Activated CD8-positive, alpha-beta memory T cell treated with anti-CD3 and anti-CD28 coated beads for 36 hours (primary cell): Measurements from ENCODE around the gene IMP4. TPM values are rescaled to one million over a fixed set of nuclear protein-coding genes. Genes with fewer than 3 reads are reported as not detected.

Source experiments
- CTCF ChIA-PET: fragments of 350-600 bp; sonication (Branson Sonifier 250); formaldehyde crosslinking; loops from one replicate; lab custom pipeline; 2021; ENCODE audit warnings: antibody characterized with exemption; lab: Charles Lee
- POLR2A ChIA-PET: fragments of 350-600 bp; sonication (Branson Sonifier 250); formaldehyde crosslinking; loops from one replicate; lab custom pipeline; 2021; ENCODE audit warnings: antibody characterized with exemption; lab: Charles Lee
- total RNA-seq, 2 experiments: library from RNA; stranded (reverse); gene quantifications; one replicate each; pipeline ENCODE4 v1.2.3, GENCODE V29; 2021

The IMP4 gene, protein sequence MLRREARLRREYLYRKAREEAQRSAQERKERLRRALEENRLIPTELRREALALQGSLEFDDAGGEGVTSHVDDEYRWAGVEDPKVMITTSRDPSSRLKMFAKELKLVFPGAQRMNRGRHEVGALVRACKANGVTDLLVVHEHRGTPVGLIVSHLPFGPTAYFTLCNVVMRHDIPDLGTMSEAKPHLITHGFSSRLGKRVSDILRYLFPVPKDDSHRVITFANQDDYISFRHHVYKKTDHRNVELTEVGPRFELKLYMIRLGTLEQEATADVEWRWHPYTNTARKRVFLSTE
- 100 to 1,000 TPM; 238 to 240 TPM for total RNA-seq

DNA sequence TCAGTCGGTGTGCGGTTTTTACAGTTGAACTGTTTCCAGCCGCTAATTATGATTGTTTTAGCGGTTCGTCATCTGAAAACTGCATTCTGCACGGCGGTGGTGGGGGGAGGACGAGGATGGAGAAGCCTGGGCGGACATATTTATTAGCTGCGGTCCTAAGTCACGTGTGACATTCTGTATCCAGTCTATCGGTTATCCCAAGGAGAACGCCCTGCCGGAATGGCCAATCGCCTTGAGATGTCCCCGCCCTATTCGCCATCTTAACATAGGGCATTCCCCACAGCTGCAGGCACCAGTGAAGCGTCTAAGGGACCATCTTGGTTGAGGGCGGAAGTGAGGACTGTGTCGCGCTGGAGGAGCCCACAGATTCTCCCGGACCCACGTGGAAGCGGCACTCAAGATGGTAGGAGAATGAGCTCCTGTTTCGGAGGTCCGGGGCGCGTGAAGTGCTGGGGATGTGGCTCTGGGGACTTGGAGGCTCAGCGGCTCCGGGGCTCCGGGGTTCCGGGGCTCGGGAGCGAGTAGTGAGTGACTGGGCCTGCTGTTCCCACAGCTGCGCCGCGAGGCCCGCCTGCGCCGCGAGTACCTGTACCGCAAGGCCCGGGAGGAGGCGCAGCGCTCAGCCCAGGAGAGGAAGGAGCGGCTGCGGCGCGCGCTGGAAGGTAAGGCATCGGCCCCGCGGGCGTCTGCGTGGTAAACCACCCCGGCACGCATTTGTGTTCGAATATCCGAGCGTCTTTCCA lies at the start of gene IMP4:
IMP4 (plus strand) TSS at position 365 of the 743 bp plus-strand sequence; CDS start at position 401, 36 bp downstream.
- POLR2A ChIA-PET: interaction anchor here (1.1 to 2.2 kb wide), 7 partner anchors 9 to 385 kb away, joined by 3 to 17 read pairs (median 9); partner anchors contain the start of genes MZT2B, PTPN18 and SMPD4

DNA sequence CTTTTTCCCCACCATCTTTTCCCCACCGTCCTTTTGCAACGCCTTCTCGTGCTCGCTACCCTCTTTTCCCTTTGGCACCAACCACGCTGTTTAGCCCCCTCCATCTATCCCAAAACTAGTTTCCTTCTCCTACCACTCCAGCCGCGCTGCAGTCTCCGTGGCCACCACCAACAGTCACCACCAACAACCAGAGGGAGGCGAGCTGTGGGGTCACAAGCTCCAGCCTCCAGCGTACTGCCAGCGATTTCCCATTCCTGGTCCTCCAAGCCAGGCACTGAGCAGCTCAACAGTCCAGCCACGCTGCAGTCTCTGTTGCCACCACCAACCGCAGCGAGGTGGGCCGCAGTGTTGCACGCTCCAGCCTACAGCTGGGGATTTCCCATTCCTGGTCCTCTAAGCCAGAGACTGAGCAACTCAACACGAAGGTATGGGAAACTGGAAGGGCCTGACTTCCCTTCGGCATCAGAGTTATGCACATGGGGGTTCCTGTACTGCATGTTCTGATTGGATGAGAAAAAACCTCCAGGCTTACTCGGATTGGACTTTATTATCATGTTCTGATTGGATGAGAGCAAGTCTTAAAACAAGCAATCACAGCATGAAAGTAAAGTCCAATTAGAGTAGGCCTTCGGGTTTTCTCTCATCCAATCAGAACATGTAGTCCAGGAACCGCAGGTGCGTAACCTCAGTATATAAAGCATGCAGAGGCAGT lies 42.3 kb upstream of the IMP4 start:
- ChIA-PET POLR2A (no interaction called here), CTCF (no interaction called here)

More for the DNA sequence above, at the start of gene IMP4:
- CTCF ChIA-PET: interaction anchor here (1.5 to 3.5 kb wide), 8 partner anchors 9 to 161 kb away, joined by 4 to 23 read pairs (median 10); partner anchors contain the start of genes MZT2B, PTPN18 and SMPD4

DNA sequence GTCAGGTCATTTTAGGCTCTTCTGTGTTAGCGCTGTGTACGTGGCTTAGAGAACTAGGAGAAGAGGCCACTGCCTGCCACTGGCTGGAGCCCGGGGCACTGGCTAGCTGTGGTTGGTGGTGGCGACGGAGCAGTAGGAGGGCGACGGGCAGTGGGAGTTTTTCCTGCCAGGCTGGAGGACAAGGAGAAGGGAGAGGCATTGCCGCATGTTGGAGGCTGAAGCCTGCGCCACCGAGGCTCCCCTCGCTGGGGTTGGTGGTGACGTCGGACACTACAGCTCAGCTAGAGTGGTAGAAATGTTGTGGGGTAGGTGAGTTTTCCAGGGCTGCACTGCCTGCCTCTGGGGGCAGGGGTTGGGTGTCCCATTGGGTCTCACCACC lies 41.7 kb upstream of the IMP4 start:
- ChIA-PET CTCF (no interaction called here), POLR2A (no interaction called here)

DNA sequence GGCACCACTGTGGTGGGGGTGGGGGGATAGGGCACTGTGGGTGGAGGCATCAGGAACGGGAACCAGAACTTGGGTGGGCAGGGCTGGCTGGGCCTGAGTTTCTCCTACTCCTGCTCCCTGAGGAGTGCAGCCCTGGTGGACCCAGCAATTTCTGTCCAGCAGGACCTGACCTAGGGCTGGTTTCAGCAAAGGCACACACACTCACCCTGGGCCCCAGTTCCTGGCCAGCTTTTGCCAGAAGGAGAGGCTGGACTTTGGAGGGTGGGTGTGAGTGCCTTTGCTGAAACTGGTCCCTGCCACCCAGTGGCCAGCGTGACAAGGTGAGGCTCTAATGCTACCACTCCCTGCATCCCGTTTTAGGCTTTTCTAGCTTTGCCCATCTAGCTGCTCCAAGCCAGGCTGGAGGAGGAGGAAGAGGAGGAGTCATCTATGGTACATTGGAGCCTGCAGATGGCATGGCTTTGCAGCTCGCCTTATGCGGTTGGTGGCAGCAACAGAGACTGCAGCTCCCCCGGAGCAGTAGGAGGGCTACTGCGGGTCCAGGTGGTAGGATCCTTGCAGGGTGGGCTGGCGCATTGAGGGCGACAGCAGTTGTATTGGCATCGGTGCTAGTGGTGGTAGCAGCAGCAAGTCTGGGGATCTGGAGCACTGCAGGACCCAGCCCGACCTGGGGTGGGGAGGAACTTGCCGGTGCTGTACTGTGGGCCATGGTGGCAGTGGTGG lies 40.4 kb upstream of the IMP4 start:
- CTCF ChIA-PET: no interaction called here
- POLR2A ChIA-PET: no interaction called here

DNA sequence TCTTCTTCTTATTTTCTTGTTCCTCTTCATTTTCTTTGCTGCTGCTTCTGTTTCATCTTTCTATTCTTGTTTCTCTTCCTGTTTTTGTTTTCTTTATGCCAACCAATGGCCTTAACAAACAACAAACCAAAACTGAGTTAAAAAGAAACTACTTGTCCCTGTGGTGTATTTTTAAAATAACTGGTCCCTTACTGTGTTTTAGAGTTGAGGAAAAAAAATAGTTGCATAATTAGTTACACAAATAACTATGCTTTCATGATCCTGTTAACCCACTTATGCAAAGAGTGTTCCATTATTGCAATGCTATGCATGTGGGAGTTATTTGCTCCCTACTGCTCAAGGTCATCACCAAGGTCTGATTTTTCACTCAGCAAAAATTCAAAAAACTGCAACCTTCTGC lies 39.5 kb upstream of the IMP4 start:
- CTCF ChIA-PET: no interaction called here

DNA sequence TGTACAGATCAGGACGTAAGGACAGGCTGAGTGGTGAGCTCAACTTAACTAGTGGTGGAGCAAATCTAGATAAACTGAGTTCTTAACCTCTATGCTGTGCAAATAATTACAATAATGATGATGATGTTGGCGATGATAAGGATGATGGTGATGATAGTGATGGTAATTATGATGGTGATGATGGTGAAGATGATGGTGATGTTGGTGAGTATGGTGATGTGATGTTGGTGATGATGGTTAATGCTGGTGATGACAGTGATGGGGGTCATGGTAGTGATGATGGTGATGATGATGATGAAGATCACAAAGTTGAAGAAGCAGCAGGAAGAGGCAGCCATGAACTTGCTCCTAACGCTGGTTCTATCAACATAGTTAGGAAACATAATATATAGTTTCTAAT lies 38.0 kb upstream of the IMP4 start:
- POLR2A ChIA-PET: no interaction called here
- CTCF ChIA-PET: no interaction called here

More for the DNA sequence above, 39.5 kb upstream of the IMP4 start:
- POLR2A ChIA-PET: no interaction called here

DNA sequence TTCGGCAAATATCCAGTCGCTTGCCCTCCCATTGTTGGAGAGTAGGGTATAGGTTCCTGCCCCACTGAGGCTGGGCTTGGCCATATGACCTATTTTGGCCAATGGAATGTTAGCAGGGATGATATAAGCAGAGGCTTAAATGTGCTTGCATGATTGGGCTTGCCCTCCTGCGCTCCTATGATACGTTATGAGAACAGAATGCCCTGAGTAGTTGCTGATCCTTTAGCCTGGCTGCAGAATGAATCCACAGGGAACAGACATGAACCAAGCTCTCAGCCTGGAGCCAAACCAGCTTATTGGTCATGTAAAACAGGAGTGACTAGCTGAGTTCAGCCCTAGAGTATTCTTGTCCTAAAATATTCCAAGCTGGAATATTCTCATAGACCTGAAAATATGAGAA lies 34.8 kb upstream of the IMP4 start:
- POLR2A ChIA-PET: no interaction called here
- CTCF ChIA-PET: interaction anchor here (0.7 kb wide), 1 partner anchor 58 kb away, joined by 8 read pairs; no protein-coding TSS in a partner anchor

DNA sequence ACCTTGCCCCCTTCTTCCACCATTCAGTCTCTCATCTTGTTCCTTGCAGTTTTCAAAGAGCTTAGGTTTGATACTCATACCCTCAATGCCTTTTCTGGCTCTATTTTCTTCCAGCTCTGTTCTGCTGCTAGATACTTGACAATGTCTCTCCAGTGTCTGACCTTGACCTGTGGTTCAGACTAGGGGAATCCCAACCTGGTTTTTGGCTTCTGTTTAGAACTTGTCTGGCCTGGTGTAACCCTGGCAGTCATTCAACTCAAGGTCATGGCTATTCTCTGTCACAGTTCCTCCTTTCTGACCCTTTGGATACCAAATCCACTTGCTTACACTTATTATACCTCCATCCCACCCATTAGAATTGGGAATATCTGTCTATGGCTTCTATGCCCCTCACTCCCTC lies 31.8 kb upstream of the IMP4 start:
- ChIA-PET POLR2A (no interaction called here), CTCF (no interaction called here)

DNA sequence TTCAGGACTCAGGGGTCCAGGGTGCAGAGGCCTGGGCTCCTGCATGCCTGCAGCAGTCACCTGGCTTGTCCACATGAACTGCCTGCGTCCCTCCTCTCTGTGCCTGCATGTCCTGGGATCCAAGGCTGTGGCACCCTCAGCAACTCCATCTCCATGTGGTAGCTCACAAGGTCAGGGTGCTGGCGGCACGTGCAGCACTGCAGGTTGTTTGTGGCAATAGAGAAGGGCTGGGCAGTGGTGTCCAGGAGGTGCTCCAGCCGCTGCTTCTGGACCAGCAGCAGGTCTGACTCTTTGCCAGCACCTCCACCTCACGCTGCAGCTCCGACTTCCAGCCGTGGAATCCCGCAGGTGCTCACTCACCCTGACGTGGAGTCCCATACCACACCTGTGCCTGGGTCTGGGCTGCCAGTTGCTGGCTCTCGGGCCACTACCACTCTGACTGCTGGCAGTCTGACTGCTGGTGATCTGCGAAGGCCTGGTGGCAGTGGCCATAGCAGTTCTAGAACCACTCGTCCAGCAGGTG lies 28.8 kb upstream of the IMP4 start:
- ChIA-PET CTCF (no interaction called here), POLR2A (no interaction called here)

DNA sequence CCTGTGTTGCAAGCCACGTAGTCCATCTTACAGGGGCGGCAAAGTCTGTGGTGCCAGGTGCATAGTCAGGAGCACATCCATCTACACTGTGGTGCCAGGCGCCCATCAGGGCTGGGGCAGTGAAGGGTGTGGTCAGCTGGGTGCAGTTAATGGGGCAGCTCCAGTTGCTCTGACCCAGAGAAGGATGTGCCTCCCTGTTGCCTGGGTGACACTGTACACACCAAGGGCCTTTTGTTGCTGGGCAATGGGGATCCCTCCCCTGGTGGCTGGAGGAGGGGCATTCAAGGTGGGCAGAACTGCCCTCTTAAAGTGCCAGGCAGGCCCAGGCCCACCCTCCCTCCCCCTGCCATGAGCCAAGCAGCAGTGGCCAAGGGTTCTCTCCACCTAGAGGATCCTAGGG lies 28.3 kb upstream of the IMP4 start:
- CTCF ChIA-PET: no interaction called here

DNA sequence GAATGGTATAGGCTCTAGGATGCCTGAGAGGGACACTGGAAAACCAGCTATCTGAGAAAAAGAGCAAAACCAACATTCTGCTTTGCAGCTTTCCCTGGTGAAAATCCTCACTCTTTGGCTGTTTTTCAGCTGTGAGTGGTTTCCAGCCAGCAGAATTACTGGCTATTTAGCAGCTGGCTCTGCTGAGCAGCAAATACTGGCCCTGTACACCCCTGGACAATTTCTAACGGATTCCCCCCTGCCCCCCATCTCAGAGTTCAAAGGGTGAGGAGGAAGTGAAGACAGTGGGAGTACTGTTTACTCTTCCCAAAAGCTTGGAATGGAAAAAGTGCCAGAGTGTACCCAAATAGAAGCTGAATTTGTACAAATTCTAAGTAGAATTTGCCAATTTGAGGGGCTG lies 26.1 kb upstream of the IMP4 start:
- POLR2A ChIA-PET: no interaction called here
- CTCF ChIA-PET: no interaction called here

More for the DNA sequence above, 28.3 kb upstream of the IMP4 start:
- POLR2A ChIA-PET: no interaction called here

DNA sequence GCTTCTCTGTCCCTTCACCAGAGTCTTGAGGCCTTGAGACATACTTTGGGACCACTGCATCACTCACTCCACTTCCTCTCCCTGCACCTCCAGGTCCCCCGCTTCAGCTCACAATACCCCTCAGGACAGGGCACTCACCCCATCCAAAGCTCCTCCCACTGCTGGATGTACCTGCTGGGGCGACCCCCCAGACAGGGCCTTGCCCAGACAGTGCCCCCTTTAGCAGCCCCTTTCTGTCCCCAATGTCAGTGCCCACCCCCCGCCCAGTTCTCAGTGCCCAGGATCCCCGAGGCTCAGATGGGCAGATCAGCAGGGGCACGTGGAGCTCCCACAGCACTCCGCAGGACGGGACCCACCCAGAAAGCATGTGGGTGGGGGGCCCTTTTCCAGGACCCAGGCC lies 23.8 kb upstream of the IMP4 start:
- POLR2A ChIA-PET: no interaction called here
- CTCF ChIA-PET: interaction anchor here (1.1 kb wide), 1 partner anchor 137 kb away, joined by 3 read pairs; the partner anchor contains the start of gene SMPD4

DNA sequence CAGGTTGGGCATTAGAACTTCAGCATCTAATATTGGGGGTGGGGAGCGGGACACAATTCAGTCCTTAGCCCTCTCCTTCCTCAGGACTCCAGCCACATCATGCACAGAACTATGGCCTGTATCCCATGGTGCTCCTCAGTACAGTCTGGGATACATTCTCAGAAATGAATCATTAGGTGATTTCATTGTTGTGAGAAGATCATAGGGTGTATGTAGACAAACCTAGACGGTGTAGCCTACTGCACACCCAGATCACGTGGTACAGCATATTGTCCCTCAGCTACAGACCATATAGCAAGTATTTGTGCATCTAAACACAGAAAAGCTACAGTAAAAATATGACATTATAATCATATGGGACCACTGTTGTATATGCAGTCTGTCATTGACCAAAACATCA lies 23.2 kb upstream of the IMP4 start:
- POLR2A ChIA-PET: no interaction called here
- CTCF ChIA-PET: no interaction called here

DNA sequence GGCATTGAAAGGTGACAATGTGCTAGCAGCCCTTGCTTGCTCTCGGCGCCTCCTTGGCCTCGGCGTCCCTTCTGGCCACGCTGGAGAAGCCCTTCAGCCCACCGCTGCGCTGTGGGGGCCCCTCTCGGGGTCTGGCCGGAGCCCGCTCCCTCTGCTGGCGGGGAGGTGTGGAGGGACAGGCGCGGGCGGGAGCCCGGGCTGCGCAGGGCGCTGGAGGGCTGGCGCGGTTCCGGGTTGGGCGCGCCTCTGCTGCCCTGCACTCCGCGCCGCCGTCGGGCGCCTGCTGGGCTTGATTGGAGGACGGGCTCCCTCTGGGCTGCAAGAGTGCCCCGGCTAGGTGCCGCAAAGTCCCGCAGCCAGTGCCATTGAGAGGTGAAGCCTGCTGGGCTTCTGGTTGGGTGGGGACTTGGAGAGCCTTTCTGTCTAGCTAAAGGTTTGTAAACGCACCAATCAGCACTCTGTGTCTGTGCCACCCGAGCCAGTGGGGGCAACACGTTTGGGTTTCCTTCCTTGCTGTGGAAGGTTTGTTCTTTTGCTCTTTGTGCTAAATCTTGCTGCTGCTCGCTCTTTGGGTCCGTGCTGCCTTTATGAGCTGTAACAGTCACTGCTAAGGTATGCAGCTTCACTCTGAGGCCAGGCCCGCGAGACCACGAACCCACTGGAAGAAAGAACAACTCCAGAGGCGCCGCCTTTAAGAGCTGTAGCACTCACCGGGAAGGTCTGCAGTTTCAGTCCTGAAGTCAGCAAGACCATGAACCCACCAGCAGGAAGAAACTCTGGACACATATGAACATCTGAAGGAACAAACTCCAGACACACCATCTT lies 14.8 kb upstream of the IMP4 start:
- POLR2A ChIA-PET: no interaction called here
- CTCF ChIA-PET: no interaction called here

DNA sequence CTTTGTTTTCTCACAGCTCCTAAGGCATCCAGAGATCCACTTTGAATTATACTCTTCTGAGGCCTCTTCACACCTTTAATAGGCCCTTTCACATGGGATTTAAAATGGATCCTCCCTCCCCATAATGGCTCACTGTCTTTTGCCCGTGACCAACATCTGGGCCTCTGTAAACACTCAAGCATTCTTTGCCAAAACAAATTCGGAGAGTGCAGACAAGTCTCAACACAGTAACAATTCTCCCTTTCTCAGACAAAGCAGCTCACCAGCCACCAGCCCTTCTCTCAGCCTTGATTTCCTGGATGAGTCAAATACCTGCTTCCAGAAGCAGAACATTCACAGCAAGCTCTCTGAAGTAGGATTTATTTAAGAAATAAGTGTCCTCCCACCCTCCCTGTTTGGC lies 14.0 kb upstream of the IMP4 start:
- CTCF ChIA-PET: no interaction called here
- POLR2A ChIA-PET: no interaction called here

DNA sequence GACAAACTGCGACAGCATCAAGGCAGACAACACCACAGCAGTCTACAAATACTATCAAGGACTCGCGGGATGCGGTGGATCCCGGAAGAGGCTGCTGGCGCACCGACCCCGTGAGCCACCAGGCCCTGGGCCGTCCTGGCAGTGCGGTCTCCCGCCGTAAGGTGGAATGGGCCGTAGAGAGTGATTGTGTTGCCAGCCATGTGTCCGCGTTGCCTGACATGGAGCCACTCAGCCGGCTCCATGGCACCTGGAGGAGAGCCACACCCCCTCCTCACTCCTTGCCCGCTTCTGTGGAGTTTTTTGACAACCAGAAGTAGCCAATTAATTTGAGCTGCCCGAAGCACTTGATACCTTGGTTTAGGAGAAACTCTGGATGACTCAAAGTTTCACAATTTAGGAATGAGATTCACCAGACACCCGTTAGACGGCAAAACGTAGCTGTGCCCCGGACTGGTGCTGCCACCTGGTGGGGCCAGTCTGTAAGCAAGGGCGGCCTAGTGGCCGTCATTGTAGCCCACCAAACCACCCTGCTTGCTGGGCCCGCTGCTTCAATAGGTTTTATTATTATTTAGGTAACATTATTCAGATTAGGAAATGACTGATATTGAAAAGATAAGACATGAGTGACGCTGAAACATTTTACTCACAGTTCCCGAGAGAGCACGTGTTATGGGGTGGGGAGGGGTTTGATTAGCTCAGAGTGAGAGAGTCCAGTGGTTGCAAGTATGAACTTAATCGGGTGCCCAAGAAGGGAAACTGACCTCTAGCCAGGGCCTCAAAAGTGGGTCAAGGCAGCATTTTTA lies 10.2 kb upstream of the IMP4 start:
- ChIA-PET CTCF (interaction anchor here (0.7 to 2.7 kb wide), 4 partner anchors 10 to 396 kb away, joined by 3 to 21 read pairs (median 3); partner anchors contain the start of gene IMP4), POLR2A (no interaction called here)

DNA sequence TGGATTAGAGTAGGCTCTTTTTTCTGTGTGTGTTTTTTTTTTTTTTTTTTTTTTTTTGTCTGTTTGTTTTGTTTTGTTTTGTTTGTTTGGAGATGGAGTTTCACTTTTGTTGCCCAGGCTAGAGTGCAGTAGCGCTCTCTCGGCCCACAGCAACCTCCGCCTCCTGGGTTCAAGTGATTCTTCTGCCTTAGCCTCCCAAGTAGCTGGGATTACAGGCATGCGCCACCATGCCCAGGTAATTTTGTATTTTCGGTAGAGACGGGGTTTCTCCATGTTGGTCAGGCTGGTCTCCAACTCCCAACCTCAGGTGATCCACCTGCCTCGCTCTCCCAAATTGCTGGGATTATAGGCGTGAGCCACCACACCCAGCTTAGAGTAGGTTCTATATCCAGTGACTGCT lies 9.4 kb upstream of the IMP4 start:
- CTCF ChIA-PET: interaction anchor here (0.6 to 2.7 kb wide), 2 partner anchors 9 to 390 kb away, joined by 3 to 21 read pairs; partner anchors contain the start of gene IMP4
- POLR2A ChIA-PET: interaction anchor here (0.5 kb wide), 1 partner anchor 148 kb away, joined by 3 read pairs; no protein-coding TSS in a partner anchor
